GM12878 (cell line): Measurements from ENCODE around the gene RPL10. TPM values are rescaled to one million over a fixed set of nuclear protein-coding genes. Genes with fewer than 3 reads are reported as not detected.

Experiments used
- CHD2 ChIP-seq: IDR thresholded peaks from 2 replicates; pipeline ENCODE4 v1.6.1; 2011; ENCODE audit warnings: low read depth, low read length, improper control_type of control experiment, borderline replicate concordance
- CREB1 ChIP-seq: IDR thresholded peaks from 2 replicates; pipeline ENCODE4 v1.6.1; 2012; ENCODE audit warnings: low read depth, mild to moderate bottlenecking, inconsistent platforms
- EGR1 ChIP-seq, 2 experiments: IDR thresholded peaks; 1 replicate in 1 of 2; 2 replicates in 1 of 2; pipeline ENCODE4 v1.6.1; 2011 to 2012; ENCODE audit warnings: low read depth in 2 of 2, low read length in 2 of 2, borderline replicate concordance in 1 of 2, mild to moderate bottlenecking in 1 of 2, moderate library complexity in 1 of 2
- FOXM1 ChIP-seq: IDR thresholded peaks from 2 replicates; pipeline ENCODE4 v1.6.1; 2012; ENCODE audit warnings: low read depth, mild to moderate bottlenecking, inconsistent platforms, low read length, moderate library complexity
- GATAD2B ChIP-seq: fragments of 450-650 bp; conservative IDR thresholded peaks from 2 replicates; pipeline ENCODE4 v1.6.1; 2017; ENCODE audit warnings: low read depth, mild to moderate bottlenecking, moderate library complexity
- HDGF ChIP-seq: fragments of 450-650 bp; IDR thresholded peaks from 2 replicates; pipeline ENCODE4 v1.6.1; 2016; ENCODE audit warnings: antibody characterized with exemption
- LARP7 ChIP-seq: fragments of 450-650 bp; IDR thresholded peaks from 2 replicates; pipeline ENCODE4 v1.6.1; 2017; ENCODE audit warnings: mild to moderate bottlenecking
- NFYB ChIP-seq: IDR thresholded peaks from 2 replicates; pipeline ENCODE4 v1.6.1; 2011; ENCODE audit warnings: low read depth, mild to moderate bottlenecking, low read length, improper control_type of control experiment, moderate library complexity; ENCODE audit not compliant: insufficient read depth
- NRF1 ChIP-seq: conservative IDR thresholded peaks from 2 replicates; pipeline ENCODE4 v1.6.1; 2011; ENCODE audit warnings: mild to moderate bottlenecking, low read depth, low read length, improper control_type of control experiment
- PAX5 ChIP-seq: IDR thresholded peaks from 2 replicates; pipeline ENCODE4 v1.6.1; 2011; ENCODE audit warnings: low read depth, low read length, borderline replicate concordance
- REST ChIP-seq: IDR thresholded peaks from 2 replicates; pipeline ENCODE4 v1.6.1; 2012; ENCODE audit warnings: mild to moderate bottlenecking, low read depth, low read length
- RFX5 ChIP-seq: IDR thresholded peaks from 2 replicates; pipeline ENCODE4 v1.6.1; 2011; ENCODE audit warnings: low read depth, low read length, improper control_type of control experiment
- SREBF2 ChIP-seq: IDR thresholded peaks from 2 replicates; pipeline ENCODE4 v1.6.1; 2012; ENCODE audit warnings: mild to moderate bottlenecking, low read length
- ZNF687 ChIP-seq: fragments of 450-650 bp; IDR thresholded peaks from 2 replicates; pipeline ENCODE4 v1.6.1; 2017; ENCODE audit warnings: mild to moderate bottlenecking, moderate library complexity
- polyA plus RNA-seq, 11 experiments: library from polyadenylated mRNA; depleted of rRNA in 4 of 11; unstranded in 6 of 11; stranded (reverse) in 5 of 11; fragments of >200 nt; fragmentation: Nextera tagmentation in 4 of 11; fragmentation: Illumina TruSeq in 1 of 11; extraction: Ambion mirVana in 4 of 11; extraction: Trizol in 1 of 11; gene quantifications; 1 replicate in 1 of 11; 2 replicates in 10 of 11; pipeline versions ENCODE4 v1.2.1 to v1.2.3, GENCODE V29; 2011 to 2016; ENCODE audit warnings: inconsistent platforms in 2 of 11, missing spikeins in 2 of 11, low read depth in 1 of 11
- total RNA-seq, 4 experiments: library from RNA; depleted of rRNA in 3 of 4; stranded (reverse); fragments of >200 nt in 3 of 4; fragmentation: Illumina TruSeq in 1 of 4; extraction: Trizol in 1 of 4; gene quantifications; 2 replicates each; pipeline versions ENCODE4 v1.2.1 to v1.2.3, GENCODE V29; 2013 to 2021
- TF ChIP-seq, protein P1 (sequence below): fragments of 450-650 bp; IDR thresholded peaks from 2 replicates; pipeline ENCODE4 v1.6.1; 2014; ENCODE audit warnings: mild to moderate bottlenecking
- TF ChIP-seq, protein P2 (sequence below): fragments of 150-350 bp; IDR thresholded peaks from 2 replicates; pipeline ENCODE4 v1.6.1; 2014; ENCODE audit warnings: mild to moderate bottlenecking, low read depth, low read length
- TF ChIP-seq, protein P3 (sequence below): fragments of 450-650 bp; conservative IDR thresholded peaks from 2 replicates; pipeline ENCODE4 v1.6.1; 2017; ENCODE audit warnings: mild to moderate bottlenecking, moderate library complexity

The RPL10 gene
- total and polyA plus RNA-seq, 10 of the 15 experiments (the other 5 are each of a cell fraction or from before 2014, with no cell fraction given): 1,938 to 7,222 (median 4,494) TPM

GRCh38 chrX:154378799-154379568 lies 19.2 kb upstream of the RPL10 start, which contains the start of gene EMD (continued):
- TF ChIP-seq SREBF2: peak; percentile 57
- peak; percentile 91 for TF ChIP-seq HDGF
- TF ChIP-seq RFX5: peak; percentile 80
- no peak for TF ChIP-seq FOXM1
- TF ChIP-seq, protein P1, sequence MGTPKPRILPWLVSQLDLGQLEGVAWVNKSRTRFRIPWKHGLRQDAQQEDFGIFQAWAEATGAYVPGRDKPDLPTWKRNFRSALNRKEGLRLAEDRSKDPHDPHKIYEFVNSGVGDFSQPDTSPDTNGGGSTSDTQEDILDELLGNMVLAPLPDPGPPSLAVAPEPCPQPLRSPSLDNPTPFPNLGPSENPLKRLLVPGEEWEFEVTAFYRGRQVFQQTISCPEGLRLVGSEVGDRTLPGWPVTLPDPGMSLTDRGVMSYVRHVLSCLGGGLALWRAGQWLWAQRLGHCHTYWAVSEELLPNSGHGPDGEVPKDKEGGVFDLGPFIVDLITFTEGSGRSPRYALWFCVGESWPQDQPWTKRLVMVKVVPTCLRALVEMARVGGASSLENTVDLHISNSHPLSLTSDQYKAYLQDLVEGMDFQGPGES: no peak
- TF ChIP-seq LARP7: peak; percentile 84
- peak; percentile 75; the same call in 1 of the 2 replicates for TF ChIP-seq NFYB
- 0 out of 2 replicates have a peak, but pooled peaks have one; percentile 20 for TF ChIP-seq REST
- TF ChIP-seq, protein P2, sequence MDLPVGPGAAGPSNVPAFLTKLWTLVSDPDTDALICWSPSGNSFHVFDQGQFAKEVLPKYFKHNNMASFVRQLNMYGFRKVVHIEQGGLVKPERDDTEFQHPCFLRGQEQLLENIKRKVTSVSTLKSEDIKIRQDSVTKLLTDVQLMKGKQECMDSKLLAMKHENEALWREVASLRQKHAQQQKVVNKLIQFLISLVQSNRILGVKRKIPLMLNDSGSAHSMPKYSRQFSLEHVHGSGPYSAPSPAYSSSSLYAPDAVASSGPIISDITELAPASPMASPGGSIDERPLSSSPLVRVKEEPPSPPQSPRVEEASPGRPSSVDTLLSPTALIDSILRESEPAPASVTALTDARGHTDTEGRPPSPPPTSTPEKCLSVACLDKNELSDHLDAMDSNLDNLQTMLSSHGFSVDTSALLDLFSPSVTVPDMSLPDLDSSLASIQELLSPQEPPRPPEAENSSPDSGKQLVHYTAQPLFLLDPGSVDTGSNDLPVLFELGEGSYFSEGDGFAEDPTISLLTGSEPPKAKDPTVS: no peak
- TF ChIP-seq NRF1: peak; percentile 49
- peak; percentile 98 for TF ChIP-seq CHD2
- TF ChIP-seq CREB1: peak; percentile 99
- TF ChIP-seq GATAD2B: peak; percentile 72
- TF ChIP-seq, protein P3, sequence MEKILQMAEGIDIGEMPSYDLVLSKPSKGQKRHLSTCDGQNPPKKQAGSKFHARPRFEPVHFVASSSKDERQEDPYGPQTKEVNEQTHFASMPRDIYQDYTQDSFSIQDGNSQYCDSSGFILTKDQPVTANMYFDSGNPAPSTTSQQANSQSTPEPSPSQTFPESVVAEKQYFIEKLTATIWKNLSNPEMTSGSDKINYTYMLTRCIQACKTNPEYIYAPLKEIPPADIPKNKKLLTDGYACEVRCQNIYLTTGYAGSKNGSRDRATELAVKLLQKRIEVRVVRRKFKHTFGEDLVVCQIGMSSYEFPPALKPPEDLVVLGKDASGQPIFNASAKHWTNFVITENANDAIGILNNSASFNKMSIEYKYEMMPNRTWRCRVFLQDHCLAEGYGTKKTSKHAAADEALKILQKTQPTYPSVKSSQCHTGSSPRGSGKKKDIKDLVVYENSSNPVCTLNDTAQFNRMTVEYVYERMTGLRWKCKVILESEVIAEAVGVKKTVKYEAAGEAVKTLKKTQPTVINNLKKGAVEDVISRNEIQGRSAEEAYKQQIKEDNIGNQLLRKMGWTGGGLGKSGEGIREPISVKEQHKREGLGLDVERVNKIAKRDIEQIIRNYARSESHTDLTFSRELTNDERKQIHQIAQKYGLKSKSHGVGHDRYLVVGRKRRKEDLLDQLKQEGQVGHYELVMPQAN: 0 out of 2 replicates have a peak, but pooled peaks have one; percentile 61
- TF ChIP-seq EGR1 (IDR thresholded peaks at IDR 0.05; ENCODE audit: borderline replicate concordance in 1 of 2, low read depth in 2 of 2, low read length in 2 of 2): peak in 1 of 2 experiments; percentile 69; a peak in 2 of 3 replicates
- TF ChIP-seq PAX5: peak; percentile 91
- TF ChIP-seq ZNF687: no peak
